Measurements from ENCODE around the gene CNPY3.

DNA sequence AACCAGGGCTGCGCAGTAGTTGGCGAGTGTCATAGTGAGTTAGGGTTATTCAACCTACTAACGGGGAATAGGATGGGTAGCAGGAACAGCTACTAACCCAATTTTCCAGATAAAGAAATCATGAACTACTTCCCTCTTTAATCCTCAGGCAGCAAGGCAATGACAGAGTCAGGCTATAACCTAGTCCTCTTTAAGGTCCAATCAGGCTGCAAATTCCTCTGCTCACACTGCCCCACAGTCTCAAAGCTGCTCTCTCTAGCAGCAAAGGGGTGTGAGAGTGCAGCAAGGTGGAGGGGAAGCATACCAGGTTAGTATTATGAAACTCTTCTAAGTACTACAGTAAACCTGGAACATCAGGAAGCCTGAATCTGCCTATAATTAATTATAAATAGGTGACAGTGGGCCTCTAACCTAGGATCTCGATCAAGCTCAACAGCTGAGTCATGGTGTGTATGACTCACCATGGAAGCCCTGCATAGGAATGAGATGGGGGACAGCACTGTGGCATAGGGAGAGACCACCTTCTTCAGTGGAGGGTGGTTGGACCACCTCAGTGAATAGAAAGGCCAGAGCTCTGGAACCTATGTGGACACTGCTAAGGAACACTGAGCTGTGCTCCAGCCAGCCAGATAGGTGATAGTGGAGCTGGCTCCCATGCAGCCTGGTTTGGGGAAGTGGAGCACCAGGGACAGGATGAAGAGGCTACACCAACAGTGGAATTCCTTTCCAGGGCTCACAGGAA is 41.8 kb downstream of the CNPY3 start:
- TF ChIP-seq CTCF (IDR thresholded peaks at IDR 0.05) (no peak), POLR2A (IDR thresholded peaks at IDR 0.05) (no peak)

All from adrenal gland (tissue), 5 donors.